GM21360 (cell line): ENCODE data around the gene SUSD1.
A peak's percentile ranks its signal among the peaks of the same experiment; 100 is the strongest.

ENCODE experiments used
- ATAC-seq: cut with Tn5 transposase; IDR thresholded peaks from one replicate; pipeline ENCODE4 v1.9.1; 2021; ENCODE audit warnings: mild to moderate bottlenecking, moderate library complexity; ENCODE audit not compliant: unreplicated experiment

The SUSD1 gene

DNA sequence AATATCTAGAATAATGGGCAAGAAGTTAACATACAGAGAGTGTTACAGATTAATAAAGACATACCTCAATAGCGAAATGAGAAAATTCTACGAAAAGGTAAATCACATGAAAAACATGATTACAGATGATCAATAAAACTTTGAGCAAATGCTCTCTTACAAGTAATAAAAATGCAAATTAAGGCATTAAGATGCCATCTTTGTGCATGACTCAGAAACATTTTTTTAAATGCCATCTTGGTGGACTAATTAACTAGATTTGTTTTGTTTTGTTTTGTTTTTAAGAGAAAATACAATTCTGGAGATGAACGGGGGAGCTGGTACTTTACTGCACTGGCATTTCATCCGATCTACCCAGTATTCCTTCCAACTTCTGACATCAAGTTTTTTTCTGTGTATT lies 130.2 kb downstream of the SUSD1 start:
- ATAC-seq = no peak

DNA sequence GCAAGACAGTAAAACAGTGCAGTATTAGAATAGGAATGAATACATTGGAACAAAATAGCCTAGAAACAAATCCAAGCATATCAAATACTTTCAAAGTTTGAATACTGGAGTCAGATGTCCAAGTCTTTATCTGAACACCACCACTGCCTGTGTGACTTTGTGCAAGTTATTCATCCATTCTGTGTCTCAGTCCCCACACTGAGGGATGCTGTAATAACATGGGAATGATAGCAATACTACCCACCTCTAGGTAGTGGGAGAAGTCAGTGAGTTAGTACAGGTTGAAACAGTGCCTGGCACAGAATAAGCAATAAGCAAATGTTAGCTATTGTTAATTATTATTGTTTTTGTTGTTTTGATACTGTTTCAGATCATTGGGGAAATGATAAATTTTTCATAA lies 130.9 kb downstream of the SUSD1 start:
- ATAC-seq = no peak

DNA sequence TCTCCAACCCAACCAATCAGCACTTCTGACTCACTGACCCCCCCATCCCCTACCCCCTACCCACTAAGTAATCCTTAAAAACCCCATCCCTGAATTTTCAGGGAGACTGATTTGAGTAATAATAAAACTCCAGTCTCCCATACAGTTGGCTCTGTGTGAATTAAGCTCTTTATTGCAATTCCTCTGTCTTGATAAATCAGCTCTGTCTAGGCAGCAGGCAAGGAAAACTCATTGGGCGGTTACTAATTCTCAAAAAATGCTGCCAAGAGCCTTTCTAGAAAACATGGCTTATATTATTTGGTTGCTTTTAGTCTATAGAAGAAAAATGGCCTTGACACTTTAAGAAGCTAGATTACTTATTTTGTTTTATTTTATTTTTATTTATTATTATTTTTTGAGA lies 131.7 kb downstream of the SUSD1 start:
- ATAC-seq = no peak

DNA sequence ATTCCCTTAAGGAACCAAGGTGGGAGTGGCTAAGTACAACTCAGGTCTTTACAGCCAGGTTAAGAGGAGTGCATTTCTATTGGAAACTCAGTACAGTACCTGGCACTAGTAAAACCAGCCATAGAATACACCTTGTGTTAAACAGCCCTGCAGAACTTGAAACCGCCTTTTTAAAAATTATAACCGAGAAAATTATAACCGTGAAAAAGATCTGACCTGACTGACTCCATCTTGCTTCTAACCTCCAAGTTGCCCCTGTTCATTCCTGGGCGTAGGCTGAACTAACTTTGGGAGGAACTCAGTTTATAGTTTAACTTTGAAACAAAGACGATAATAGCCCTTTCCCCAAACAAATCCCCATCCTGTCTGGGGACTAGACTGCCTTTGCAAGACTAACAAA lies 132.3 kb downstream of the SUSD1 start:
- no peak for ATAC-seq

DNA sequence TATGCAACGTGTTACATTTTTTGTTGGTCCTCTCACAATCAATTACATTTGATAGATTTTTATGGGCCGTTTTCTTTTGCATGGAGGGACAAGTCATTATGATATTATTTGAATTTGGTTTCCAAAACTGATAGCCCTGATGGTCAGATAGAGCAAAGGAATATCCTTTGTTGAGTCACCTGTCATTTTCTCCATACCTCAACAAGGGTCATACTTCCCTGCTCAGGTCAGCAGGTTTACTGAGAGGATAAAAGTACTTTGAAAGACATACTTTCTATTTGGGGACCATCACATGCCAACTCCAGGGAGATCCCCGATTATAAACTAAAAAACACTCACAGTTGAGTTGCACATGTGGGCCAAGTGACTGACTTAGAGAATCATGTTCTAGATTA lies 132.9 kb downstream of the SUSD1 start:
- no peak for ATAC-seq

DNA sequence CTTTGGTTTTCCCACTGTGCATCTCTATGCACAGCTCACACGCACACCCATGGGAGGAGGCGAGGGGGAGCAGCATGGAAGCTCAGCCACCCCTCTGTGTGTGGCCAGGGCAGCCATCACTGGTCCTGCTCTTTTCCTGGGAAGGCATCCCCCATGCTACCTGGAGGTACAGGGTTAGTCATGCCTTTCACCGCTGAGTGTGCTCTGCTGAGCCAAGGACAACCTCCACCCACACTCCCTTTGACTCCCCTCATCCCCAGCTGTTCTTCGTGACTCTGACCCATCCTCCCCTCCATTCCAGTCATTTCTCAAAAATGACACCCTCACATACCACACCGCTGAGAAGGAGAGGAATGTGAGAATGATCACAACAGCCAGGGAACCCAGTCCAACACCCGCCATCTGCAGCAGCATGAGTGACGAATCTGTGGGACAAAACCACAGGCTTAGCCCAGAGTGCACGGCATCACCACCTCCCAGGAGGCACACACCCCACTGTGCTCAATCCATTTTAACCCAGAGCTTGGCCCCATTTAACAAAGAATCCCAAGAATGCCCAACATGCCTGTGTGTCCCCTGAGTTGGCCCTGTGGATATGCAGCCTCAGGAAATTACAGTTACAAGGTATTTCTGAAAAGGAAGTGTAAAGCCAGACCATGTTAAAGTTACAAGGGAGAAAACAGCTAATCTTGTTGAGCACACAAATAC lies 133.4 kb downstream of the SUSD1 start:
- ATAC-seq = no peak

DNA sequence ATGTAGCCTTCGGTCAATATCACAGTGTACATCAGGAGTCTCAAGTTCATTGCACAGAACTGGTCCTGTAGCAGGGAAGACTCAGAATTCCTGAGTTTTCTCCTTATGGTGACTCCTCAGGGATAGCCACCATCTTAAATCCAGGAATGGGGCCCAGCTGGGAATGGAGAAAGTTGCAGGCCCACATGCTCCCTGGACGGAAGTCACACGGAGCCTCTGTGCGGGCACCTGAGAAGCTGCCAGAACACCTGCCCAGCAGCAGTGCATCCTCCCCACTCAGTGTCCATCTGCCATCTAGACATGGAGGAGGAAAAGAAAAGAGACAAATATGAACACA lies 133.9 kb downstream of the SUSD1 start:
- ATAC-seq = no peak

DNA sequence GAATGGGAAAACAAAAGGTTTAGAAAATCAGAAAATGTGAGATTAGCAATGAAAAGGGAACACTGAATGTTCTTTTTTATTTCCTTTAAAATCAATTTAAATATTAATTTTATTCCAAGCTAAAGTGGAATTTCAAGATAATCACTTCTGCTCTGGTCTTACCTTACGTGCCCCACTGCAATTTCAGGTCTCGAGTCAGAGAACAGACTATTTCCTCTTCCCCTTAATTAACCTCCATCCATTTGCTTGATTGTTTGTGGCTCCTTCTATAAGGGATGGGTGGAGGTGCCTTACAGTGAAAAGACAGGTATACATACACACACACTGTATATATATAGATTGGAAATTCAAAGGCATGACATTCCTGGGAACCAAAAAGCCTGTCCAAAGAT lies 137.1 kb downstream of the SUSD1 start:
- ATAC-seq = no peak

DNA sequence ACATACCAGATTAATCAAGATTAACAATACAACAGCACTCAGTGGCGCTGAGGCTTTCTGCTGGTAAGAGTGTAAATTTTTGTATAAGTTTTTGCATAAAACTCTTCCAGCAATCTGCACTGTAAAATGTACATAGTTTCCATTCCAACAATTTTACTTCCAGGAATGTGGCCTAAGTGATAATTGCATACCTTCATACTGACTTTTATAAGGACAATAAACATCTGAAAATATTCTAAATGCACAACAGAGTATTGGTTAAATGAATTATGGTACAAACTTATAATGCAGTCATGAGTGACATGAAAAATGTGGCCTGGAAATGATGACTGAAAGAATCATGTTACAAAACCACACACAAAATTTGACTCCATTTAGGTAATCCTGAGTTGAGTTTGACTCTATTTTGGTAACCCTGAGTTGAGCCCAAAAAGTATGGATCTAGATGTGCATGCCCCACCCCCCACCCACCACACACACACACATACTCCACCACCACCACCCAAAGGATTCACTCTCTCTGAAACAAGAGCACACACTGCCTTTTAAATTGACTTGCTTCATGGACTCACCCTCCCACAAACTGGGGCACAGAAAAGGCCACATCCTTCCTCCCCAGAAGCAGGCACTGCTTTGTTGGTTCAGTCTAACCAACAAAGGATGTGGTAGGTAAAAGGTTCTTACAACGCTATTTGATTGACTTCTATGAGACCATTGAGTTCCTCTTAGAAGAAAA lies 137.6 kb downstream of the SUSD1 start:
- ATAC-seq = peak; percentile 41

DNA sequence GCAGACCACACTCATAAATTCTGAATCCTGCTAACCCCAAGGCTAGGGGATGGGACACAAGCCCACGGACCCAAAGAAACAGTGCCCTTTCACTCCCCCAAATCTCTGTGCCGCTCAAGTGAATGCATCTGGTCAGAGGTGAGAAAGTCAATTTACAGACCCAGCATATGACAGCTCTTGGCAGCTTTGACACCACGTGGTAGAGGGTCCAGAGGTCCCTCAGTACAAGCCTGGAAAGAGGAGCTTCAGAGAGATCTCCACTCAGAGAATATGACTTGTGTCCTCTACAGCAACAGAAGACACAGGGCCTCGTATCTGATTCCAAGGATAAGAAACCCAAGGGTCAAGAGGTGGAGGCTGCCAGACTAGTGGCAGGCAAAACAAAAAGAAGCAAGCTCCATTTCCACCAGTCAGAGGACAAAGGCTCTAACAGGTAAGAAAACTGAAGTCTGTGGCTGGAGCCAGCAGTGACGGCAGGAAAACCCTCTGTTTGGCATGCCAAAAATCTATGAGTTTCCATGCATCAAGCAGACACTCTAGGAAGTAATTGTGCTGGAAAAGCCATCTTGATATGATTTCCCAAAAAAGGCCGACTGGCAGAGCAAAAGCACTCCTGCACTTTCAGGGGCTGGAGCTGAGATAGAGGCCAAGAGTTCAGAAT lies 139.8 kb downstream of the SUSD1 start:
- no peak for ATAC-seq

DNA sequence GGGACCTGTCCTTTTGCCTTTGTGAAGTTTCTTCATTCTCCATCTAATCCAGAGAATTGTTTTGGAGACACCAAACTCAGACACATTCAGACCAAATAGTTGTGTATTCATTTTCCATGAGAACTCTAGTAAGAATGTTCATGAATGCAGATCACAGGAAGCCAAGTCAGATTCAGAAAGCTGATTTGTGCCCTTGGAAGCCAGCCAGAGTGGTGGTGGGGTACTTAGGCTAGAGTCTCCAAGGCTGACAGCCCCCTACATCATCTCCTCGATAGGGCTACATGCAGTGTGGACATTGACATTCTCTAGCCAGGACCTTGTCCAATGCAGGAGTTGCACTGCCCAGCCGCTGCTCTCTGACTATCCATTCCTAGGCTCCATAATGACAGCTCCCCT lies 140.9 kb downstream of the SUSD1 start:
- ATAC-seq = no peak

DNA sequence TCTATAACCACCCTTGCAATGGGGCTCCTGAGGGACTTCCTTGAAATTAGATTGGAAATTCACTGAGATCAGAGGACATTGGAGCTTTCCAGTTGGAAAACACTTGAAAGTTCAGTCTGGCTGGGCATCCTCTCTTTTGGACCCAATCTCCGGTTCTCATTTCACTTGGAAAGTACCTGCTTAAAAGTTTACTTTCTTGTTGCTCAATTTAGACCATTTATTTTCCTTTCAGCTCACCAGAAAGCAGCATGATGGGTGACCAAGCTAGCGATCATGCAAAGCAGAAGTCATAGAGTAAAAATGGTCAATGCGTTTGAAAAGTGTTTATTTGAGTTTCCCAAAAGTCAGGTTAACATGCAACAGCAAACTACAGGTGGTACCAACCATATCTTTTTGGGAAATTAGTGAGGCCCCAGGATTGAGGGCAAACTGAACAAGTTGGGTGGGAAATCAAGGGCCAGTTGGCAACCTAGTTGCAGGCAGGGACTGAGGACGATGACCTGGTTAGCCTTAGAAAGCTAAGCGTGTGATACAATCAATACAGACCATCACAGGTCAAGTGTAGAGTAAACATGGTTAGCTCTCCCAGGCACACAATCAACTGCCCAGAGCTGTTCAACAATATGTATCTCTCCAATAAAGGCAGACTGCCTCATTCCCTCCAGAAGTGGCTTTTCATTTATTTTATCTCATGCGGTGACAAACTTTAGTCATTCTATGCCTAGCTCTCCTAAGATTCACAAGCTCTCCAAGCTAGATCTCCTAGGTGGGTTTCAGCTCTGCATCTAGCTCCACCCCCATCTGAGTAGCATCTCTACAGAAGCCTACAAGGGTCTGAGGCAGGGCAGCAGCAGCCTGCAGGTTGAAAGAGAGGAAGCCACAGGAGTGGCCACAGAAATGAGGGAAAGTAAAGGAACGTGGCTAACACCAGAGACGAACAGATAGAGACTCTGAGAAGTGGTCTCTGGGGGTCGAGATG lies 141.6 kb downstream of the SUSD1 start:
- no peak for ATAC-seq

DNA sequence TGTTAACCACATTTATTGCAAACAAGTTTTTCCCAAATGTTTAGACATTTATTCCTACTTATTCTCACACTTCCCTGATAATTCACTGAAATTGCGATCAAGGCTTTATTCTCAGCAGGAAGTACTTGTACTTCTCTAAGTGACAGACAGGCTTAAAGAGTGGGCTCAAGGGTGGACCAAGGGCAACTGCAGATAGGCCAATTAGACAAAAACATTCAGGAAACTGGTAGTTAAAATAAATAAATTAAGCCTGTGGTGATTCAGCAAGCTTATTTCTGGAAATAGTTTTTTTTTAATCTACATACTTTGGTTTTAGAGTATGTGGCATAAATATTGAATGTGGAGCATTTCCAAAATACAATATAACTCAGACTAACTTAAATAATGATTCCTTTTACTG lies 142.4 kb downstream of the SUSD1 start:
- no peak for ATAC-seq

DNA sequence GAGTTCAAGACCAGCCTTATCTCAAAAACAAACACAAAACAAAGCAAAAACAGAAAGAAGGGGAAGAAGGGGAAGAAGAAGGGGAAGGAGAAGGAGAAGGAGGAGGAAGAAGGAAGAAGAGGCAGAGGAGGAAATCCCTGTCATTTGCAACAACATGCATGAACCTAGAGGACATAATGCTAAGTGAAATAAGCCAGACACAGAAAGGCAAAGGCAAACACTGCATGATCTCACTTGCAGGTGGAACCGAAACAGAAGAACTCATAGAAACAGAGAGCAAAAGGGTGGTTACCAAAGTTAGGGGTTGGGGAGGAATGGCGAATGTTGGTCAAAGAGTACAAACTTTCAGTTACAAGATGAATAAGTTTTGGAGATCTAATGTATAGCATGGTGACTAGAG lies 143.1 kb downstream of the SUSD1 start:
- ATAC-seq = peak; percentile 31

DNA sequence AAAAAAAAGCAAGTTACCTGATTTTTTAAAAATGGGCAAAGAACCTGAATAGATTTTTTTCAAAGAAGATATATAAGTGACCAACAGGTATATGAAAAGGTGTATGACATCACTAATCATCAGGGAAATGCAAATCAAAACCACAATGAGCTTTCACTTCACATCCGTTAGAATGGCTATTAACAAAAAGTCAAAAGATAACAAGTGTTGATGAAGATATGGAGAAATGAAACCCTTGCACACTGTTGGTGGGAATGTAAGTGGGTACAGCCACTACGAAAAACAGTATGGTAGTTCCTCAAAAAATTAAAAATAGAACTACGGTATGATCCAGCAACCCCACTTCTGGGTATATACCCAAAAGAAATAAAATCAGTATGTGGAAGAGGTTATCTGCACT lies 143.7 kb downstream of the SUSD1 start:
- no peak for ATAC-seq

DNA sequence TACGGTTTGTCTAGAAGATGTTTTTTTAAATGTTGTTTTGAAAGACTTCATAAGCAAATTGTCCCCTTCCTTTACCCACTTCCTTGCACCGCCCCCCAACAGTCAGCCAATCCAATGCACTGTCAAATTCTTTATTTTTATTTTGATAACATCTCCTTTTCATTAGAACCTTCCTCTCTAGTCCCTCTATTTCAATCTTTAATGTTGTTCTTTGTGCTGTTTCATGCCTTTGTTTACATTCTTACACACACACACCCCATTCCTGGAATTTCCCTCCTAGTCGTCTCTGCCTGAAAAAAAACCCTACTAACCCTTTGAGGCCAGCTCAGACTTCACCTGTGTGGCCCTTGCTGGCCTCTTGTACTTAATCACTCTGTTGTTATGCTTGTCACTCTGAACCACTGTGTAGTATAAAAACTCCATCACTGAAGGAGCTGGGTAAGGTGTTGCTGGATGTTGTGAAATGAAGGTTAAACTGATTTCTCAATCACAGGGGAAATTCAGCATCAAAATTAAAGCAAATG lies 145.1 kb downstream of the SUSD1 start:
- no peak for ATAC-seq

DNA sequence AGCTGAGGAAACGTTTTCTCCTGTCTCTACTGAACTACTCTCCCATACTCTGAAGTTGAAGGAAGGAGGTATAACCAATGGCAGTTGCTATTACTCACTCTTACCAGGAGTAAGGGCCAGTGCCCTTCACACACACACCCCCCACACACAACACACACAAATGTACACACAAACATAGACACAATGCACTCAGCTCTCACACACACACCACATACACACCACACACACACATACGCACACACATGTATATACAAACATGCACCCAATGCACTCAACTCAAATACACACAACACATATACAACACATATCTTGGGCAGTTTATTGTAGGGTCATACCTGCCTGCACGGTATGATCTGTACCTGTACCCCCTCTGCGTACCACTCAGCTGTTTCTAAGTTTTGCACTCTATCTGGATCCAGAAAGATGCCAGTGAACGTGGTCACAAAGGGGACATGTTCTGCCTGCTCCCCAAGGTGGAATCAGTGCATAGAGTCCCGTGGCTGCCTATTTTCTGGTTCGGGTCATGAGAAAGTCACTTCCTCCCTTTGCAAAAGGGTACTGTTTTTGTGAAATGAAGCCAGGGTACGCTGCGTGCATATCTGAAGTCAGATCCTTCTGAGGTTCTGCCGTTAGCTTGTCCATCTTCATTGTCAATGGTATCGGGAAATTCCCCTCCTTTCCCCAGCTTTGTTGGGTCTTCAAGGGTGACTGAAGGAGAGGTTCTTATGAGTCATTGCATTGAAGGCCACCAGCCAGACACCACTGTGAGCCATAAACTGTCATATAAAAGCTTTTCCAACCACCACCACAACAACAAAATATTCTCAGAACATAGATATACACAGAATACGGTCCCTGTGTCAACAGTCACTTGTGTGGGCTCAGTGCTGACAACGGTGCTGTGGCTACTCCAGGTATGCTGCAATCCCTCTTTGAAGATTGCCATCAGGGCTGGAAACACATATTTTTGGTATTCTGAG lies 146.6 kb downstream of the SUSD1 start:
- peak; percentile 45 for ATAC-seq

DNA sequence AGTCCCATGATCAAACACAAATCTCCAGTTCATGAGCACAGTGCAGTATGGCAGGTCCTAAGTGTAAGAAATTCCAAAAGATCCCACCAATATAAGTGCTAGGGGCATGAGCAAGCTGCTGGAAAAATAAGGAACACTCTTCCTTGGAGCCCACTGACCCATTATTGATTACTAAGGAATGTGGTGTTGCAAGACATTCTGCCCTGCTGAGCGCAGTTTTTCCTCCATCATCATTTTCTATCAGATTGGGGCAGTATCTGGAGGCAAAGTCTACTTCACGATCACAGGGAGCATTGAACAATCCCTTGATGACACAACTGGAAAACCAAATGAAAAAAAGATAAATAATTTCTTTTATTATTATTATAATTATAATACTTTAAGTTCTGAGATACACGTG lies 149.2 kb downstream of the SUSD1 start:
- ATAC-seq = no peak

DNA sequence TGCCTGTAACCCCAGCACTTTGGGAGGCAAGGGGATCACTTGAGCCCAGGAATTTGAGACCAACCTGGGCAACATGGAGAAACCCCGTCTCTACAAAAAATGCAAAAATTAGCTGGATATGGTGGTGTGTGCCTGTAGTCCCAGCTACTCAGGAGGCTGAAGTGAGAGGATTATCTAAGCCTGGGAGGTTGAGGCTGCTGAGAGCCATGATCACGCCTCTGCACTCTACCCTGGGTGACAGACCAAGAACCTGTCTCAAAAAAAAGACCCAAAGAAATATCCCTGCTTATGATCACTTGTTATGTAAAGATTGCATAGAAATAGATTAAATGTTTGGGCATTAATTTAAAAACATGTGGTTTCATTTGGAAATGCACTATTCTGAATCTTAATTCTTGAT lies 153.4 kb downstream of the SUSD1 start:
- no peak for ATAC-seq
